ENCODE data around the gene GNG7.
"Not testable (repeated sequence)": the region's sequence is repeated elsewhere in the genome, so short reads cannot be mapped to it uniquely, and the experiment has no call there.

DNA sequence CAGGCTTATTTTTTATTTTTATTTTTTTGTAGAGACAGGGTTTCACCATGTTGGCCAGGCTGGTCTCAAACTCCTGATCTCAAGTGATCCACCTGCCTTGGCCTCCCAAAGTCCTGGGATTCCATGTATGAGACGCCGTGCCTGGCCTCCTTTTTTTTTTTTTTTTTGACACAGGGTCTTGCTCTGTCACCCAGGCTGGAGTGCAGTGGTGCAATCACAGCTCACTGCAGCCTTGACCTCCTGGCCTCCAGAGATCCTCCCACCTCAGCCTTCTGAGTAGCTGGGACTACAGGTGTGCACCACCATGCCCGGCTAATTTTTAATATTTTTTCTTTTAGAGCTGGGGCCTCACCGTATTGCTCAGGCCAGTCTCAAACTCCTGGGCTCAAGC lies 159.4 kb downstream of the GNG7 start:
- TF ChIP-seq CTCF (conservative IDR thresholded peaks at IDR 0.05; ENCODE audit: low read length); EZH2phosphoT487 (IDR thresholded peaks at IDR 0.05; ENCODE audit: borderline replicate concordance): not testable (repeated sequence)
